ENCODE data around the gene MGAT5B.

DNA sequence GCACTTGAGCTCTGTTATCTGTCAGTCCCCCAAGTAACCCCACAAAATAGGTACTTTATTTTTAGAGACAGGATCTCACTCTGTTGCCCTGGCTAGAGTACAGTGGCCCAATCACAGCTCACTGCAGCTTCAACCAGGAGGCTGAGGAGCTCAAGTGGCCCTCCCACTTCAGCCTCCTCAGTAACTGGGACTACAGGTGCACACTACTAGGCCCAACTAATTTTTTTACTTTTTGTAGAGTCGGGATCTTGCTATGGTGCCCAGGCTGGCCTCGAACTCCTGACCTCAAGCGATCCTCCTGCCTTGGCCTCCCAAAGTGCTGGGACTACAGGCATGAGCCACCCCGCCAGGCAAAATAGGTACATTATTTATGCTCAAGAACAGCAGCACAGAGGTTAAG lies 99.6 kb downstream of the MGAT5B start:
- TF ChIP-seq, protein P1, sequence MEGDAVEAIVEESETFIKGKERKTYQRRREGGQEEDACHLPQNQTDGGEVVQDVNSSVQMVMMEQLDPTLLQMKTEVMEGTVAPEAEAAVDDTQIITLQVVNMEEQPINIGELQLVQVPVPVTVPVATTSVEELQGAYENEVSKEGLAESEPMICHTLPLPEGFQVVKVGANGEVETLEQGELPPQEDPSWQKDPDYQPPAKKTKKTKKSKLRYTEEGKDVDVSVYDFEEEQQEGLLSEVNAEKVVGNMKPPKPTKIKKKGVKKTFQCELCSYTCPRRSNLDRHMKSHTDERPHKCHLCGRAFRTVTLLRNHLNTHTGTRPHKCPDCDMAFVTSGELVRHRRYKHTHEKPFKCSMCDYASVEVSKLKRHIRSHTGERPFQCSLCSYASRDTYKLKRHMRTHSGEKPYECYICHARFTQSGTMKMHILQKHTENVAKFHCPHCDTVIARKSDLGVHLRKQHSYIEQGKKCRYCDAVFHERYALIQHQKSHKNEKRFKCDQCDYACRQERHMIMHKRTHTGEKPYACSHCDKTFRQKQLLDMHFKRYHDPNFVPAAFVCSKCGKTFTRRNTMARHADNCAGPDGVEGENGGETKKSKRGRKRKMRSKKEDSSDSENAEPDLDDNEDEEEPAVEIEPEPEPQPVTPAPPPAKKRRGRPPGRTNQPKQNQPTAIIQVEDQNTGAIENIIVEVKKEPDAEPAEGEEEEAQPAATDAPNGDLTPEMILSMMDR (IDR thresholded peaks at IDR 0.05; ENCODE audit: low read depth, low read length, poor library complexity, severe bottlenecking), result no peak
- no peak for TF ChIP-seq EZH2phosphoT487 (IDR thresholded peaks at IDR 0.05; ENCODE audit: borderline replicate concordance, low read length)

Data from DOHH2 (cell line).